GM18517 (cell line): ENCODE data around the gene TRIM69.

Experiments used
- ATAC-seq: cut with Tn5 transposase; IDR thresholded peaks from one replicate; pipeline ENCODE4 v1.9.1; 2021; ENCODE audit warnings: mild to moderate bottlenecking, moderate library complexity; ENCODE audit not compliant: unreplicated experiment

The TRIM69 gene

DNA sequence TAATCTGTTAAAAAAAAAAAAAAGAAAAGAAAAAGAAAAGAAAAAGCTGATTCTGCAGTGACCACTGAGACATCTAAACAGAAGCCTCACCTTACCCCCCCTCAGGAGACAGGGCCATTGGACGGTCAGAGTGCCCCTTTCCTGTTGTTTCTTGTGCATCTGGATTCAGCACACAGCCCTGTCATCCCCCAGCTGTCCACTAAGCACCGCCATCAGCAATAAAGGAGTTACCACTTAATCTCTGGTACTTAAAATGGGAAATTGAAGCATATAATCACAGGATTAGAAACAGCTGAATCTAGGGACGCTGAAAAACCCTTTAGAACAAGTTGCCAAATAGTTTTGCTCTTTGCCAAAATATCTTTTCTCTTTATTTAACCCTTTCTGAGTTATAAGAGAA is 62.5 kb downstream of the TRIM69 start:
- no peak for ATAC-seq

DNA sequence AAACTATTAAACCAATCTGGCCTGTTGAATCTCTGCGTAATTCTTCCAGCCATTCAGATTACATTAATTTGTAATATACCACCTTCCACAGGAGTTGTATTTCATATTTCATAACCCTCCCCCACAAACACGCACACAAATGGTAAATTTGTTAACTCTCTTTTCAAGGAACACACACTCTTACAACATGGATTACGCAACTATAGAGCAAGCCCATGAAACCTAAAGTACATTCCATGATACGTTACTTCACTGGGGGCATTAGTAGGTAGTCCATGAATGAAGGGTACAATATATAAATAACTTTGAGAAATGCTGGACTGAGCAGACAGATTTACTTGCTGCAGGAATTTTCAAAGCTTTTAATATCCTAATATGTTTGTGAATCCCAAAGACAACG is 65.0 kb downstream of the TRIM69 start:
- no peak for ATAC-seq

DNA sequence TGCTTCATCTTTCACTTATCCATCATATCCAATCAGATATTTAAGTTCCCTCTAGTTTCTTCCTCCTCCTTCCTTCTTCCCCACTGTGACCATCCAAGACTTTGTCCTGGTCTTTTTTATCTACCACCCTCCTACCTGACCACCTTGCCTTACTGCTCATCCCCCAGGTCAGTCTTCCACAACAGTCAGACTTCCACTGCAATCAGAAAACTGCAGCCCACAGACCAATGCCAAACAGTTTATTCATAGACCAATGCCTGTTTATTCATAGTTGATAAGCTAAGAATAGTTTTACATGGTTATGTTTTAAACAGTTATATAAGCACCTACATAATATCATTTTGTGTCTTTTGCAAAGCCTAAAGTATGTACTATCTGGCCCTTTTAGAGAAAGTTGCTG is 65.5 kb downstream of the TRIM69 start:
- ATAC-seq, result no peak

DNA sequence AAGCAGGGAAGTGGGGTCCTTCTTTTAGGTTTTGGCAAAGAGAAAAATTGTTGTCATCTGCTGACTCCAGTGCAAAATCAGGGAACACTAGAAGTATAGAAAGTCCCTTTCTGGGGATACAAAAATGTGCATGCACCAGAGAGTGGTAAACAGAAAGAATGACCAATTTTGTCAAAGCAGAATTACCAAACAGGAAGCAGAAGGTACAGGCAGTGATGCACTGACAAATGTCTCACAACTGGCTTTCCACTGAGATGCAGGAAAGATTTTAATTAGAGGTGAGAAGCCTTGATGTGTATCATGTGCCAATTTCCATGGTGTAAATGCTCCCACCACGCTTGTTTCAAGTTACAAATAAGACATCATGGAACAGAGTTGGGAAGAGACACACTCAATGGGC is 66.0 kb downstream of the TRIM69 start:
- ATAC-seq, result no peak

DNA sequence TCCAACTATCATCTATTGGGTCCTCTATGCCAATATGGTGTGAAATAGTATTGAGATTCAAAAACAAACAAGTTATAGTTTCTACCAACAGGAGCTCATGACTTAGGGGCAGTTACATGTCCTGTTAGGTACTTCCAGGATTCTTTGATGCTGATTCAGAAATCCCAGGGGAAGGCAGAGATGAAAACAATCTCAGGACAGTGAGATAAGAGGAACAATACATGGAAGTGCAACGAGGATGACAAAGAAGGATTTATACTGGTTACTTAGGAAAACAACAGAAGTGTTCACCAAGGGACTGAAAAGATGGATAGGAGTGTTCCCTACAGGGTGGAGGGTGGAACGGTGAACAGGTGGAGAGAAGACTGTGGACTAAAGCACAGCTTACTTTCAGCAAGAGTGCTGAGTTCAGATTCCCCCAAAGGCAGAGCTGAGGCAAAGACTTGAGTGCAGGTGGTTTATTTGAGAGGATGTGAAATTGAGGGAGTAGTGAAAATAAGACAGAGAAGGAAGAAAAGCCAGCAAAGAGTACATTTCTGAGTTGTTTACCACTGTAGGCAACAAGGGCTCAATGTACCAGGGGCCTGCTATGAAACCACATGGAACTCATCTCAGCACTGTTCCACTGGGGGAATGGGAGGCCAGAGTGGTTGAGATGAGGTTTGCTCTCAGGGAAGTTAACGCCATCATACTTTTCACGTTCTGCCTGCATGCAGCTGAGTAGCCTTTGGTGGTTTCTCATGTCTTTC is 68.1 kb downstream of the TRIM69 start:
- no peak for ATAC-seq

DNA sequence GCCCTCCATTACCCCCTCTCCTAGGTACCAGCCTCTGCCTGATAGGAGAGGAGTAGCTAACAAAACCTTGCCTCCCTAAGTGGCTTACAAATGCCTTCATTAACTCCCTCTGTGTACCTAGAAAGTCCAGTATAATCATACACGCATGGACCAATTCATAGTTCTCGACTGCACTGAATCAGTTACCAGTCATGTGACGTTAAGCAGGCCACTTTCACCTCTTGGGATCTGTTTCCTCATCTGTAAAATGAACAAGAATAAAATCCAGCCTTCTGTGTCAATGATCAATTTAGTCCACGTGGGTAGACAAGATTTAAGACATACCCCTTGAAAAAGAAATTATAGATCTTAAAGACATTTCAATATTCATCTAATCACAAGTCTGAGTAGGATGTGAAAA is 72.2 kb downstream of the TRIM69 start:
- no peak for ATAC-seq

DNA sequence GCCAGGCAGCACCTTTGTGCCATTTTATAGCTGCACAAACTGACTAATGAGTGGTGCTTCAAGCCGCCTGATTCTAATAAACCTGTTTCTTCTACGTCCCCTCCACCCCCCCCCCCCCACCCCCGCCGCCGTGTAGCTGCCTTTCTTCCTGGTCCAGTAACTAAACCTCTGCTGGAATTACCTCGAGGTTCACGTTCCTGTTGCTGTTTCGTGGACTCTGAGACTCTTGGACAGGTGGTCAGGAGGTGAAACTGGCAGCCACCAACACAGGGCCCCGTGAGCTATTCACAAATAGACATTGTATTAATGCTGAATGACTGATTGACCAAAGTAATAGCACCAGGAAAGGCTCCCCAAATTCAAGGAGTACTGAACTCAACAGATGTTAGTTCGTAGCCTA is 73.9 kb downstream of the TRIM69 start:
- no peak for ATAC-seq

DNA sequence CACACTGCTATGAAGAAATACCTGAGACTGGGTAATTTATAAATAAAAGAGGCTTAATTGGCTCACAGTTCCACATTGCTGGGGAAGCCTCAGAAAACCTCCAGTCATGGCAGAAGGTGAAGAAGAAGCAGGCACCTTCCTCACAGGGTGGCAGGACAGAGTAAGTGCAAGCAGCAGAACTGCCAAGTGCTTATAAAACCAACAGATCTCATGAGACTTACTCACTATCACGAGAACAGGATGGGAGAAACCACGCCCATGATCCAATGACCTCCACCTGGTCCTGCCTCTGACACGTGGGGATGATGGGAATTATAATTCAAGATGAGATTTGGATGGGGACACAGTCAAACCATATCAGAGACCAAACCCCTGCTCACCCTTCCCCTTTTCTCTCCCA is 75.0 kb downstream of the TRIM69 start:
- no peak for ATAC-seq

DNA sequence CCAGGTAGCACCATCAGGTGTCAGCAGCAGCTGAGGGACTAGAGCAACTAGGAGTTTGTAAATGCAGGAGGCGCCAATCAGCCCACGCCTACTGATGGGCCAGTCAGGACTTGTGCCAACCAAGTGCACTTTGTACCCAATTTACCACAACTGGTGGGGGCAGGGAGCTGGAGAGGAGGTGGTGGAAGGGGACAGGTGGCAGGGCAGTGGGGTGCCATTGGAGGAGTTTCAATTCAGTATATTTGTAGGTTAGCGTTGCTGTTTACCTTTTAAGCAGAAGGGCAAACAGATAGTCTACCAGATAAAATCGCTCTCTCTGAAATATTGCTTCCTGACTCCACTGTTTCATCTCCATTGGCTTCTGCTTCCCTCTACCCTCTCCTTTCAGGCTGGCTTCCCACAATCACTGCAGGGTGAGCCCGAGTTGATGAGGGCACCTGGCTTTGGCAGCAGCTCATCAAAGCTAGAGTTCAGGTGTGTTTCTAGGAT is 75.7 kb downstream of the TRIM69 start:
- ATAC-seq, result no peak

DNA sequence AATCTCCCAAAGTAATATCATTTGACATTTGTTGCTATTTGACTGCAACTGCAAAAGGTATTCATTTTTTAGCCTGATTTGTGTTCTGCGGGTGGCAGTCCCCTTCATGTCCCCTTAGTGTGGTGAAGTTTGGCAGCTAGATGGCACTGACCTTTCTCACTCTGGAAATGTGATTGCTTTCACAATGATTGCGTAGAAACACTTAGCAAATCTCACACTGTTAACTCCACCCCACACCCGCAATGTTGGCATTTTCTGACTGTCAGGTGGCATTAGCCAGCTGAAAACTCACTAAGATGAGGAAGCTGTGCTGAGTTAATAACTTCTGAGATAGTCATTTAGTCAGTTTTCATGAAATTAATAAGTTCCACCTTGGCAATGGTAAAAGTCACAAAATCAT is 76.9 kb downstream of the TRIM69 start:
- ATAC-seq, result no peak
